Raji (cell line): ENCODE results near the gene MUSTN1.

ENCODE experiments used
- POLR2A ChIP-seq: IDR thresholded peaks from 2 replicates; pipeline ENCODE4 v1.6.1; 2011; ENCODE audit warnings: low read depth, low read length, control low read depth; ENCODE audit not compliant: insufficient read depth

Gene MUSTN1

DNA sequence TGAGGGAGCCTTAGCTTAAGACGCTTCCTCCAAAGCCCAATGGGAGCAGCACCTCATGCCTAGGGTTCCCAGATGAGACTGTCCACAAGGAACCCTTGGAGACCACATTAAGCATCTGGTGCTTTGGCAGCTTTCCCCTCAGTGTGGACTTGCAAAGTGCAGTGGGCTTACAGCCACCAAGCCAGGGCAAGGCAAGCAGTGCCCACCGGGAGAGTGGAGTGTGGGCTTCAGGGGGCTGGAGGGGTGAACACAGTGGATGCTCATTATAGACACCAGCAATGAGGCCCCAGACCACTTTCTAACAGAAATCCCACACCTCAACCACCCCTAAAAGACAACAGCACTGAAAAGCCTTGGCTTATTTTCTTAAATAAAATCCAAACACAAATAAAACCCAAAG is 9.1 kb upstream of the MUSTN1 start:
- TF ChIP-seq POLR2A, result no peak

DNA sequence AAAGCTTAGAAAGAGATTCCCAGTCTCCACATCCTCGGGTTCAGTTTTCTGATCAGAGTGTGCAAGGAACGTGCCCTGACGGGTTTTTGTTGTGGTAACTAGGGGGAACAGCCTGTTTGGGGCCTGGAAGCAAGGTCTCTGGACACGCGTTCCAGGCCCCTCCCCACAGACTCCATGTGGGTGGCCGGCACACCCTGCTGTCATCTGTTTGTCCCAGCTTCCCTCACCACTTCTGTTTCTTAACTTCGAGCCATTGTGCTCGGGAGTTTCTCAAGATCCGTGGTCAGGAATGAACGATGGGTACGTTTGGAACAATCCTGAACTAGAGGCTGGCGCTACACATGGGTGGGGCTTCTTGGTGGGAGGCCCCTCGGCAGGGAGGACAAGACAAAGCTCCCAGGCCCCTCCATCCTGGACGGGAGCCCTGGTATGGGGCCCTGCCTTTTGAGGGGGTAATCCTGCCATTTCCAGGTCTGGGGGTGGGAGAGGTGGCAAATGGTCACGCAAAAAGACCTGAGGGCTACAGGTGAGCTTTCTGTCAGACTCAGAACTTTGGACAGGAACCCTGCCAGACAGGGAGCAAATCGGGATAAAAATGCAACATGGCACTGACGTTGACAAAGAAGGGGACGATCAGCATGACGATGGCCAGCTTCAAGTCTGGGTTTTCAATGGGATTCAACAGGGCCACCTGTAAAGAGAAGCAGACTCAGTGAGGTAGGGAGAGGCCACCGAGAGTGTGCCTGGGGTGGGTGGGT is 8.5 kb upstream of the MUSTN1 start:
- TF ChIP-seq POLR2A, result no peak

DNA sequence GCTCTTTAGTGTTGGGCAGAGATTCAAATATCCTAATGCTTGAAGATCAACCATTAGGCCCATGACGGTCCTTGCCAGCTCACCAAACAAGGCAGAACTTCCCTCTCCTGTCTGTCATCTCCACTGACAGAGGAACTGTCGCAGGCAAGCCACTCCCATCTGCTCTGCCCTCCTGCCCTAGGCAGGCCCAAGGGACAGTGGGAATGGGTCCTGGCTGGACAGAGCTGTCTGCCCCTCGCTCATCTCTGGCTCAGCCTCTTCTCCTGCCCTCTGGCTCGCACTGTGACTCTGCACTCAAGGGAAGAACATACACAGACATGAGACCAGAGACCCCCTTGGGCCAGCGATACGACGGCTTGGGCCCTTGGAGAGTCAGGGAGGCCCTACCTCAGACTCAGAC is 7.6 kb upstream of the MUSTN1 start:
- no peak for TF ChIP-seq POLR2A

GRCh38 chr3:52841981-52842340 is 7.1 kb upstream of the MUSTN1 start:
- TF ChIP-seq POLR2A, result no peak

GRCh38 chr3:52841211-52841980 is 6.6 kb upstream of the MUSTN1 start:
- TF ChIP-seq POLR2A, result no peak

DNA sequence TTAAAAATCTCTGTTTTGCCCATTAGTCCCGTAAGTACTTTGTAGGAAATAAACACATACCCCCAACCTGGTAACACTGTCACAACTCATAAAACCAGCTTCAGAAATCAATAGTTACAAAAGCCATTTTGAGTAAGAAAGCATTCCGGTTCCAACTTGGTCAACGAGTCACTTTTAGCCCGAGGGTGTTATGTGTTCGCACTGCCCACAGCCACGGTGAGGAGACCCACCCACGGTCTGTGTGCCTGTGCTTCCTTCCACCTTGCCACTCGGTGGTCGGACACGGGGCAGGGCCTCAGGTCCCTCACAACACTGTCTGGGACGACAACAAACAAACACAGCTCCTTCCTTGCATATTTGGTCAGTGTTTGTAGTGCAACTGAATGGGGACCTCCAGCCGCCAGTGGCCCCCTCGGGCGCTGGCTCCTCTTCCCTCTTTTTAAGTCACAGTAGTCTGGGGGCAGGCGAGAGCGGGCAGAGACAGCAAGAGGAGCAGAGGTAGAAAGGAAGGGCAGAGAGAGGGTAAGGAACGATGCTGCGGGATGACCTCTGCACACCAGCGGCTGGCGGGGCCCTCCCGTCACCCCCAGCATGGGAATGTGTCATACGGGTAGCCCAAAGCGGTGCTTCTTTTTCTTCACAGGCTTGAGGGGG is 5.2 kb upstream of the MUSTN1 start:
- TF ChIP-seq POLR2A, result no peak

- no peak for TF ChIP-seq POLR2A
These were observed 4.4 kb upstream of the MUSTN1 start for GRCh38 chr3:52839268-52839575.

GRCh38 chr3:52838561-52839267 is 3.9 kb upstream of the MUSTN1 start:
- no peak for TF ChIP-seq POLR2A

GRCh38 chr3:52836986-52837385 is 2.2 kb upstream of the MUSTN1 start:
- TF ChIP-seq POLR2A, result no peak

DNA sequence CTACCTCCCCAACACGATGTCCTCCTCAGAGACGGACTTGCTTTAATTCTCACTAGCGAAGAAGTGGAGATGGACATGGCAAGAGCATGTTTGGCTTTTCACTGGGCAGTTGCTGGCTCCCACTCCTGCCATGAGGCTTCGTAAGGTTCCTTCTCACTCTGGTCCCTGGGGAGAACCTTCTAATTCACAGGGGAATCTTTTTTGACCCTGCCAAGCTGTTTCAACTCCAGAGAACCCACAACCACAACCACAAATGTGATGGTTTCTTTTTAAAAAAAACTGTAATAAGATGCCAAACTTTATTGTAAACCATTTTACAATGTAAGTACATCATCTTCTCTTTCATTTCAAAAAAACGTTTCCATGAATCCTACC is 1.6 kb upstream of the MUSTN1 start:
- no peak for TF ChIP-seq POLR2A

DNA sequence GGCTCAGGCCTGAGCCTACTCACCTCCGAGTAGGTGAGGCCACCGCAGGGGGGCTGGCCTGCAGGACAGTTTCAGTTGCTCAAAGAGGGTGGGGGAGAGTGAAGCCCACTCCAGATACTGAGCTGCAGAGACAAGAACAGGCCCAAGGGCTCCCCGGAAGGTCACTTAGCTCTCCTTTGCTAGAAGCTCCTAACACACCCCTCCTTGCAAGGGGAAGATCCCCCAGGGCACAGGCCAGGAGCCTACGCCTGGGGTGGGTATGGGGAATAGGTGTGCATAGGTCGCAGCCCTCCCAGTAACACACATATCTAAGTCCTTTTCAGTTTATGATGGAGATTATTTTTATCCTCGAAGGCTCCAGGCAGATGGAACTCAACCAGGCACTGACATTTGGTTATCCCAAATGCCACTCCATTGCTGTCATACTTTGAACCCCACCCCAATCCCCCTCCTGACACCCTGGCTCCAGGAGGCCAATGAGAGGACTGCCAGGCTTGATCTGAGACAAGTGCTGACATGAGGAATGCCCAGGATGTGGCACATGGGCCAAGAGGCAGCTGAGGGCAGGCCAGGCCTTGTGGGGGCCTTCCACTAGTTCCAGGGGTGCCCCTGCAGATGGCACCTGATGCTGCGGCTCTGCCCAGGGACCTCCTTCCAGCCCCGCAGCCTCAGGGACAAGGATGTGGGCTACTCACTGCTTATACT is 1.1 kb upstream of the MUSTN1 start:
- no peak for TF ChIP-seq POLR2A

DNA sequence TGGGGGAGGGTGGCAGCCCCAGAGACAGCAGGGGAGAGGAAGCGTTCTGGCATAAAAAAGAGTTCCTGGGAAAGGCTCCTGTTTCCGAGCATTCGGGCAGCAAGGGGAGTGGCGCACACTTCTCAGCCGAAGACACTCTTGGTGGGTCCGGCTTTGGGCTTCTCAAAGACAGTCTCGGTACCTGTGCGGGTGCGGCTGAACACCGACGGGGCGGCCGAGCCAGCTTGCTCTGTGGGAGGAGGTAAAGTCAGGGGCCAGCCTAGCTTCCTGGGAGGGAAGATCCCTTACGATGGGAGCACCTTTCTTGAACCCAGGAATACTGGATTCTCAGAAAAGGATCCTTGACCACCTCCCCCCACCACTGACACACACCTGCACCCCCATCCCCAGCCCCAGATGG is 1.6 kb downstream of the MUSTN1 start:
- TF ChIP-seq POLR2A, result no peak

- no peak for TF ChIP-seq POLR2A
These were observed 3.1 kb downstream of the MUSTN1 start for GRCh38 chr3:52831500-52832301.

GRCh38 chr3:52830535-52831258 is 4.1 kb downstream of the MUSTN1 start, which contains the start of gene ITIH4:
ITIH4 (minus strand) TSS chr3:52830672; CDS start chr3:52830642, 30 bp downstream.
- TF ChIP-seq POLR2A, result no peak
